K562 (cell line): ENCODE measurements around the gene MYOM1. TPM values are rescaled to one million over a fixed set of nuclear protein-coding genes. Genes with fewer than 3 reads are reported as not detected.

Experiments used
- MLX ChIP-seq, 2 experiments: fragments of 450-650 bp in 1 of 2; sonication (generic) in 1 of 2; formaldehyde crosslinking; conservative IDR thresholded peaks; 2 replicates each; pipeline versions ENCODE4 v1.4.0 to v1.8.1; 2020 to 2022; ENCODE audit warnings: mild to moderate bottlenecking in 1 of 2, missing genetic modification reagents in 1 of 2
- WHSC1 ChIP-seq: IDR thresholded peaks from one replicate; pipeline ENCODE4 v1.6.1; 2012; ENCODE audit warnings: low read length, control low read depth, inconsistent platforms
- ZBTB40 ChIP-seq, 2 experiments: fragments of 450-650 bp in 1 of 2; sonication (generic) in 1 of 2; formaldehyde crosslinking in 1 of 2; IDR thresholded peaks; 2 replicates each; pipeline versions ENCODE4 v1.7.1 to v1.9.0; 2016 to 2022; ENCODE audit warnings: inconsistent platforms in 1 of 2, mild to moderate bottlenecking in 1 of 2, missing genetic modification reagents in 1 of 2
- ZNF143 ChIP-seq: sonication (generic); formaldehyde crosslinking; IDR thresholded peaks from 2 replicates; pipeline ENCODE4 v1.9.0; 2022; ENCODE audit warnings: mild to moderate bottlenecking, missing genetic modification reagents
- polyA plus RNA-seq, 8 experiments: library from polyadenylated mRNA; depleted of rRNA in 4 of 8; stranded (reverse) in 5 of 8; unstranded in 3 of 8; fragments of >200 nt; fragmentation: Nextera tagmentation in 2 of 8; fragmentation: Illumina TruSeq in 1 of 8; extraction: Ambion mirVana in 2 of 8; extraction: Trizol in 1 of 8; gene quantifications; 2 replicates each; pipeline versions ENCODE4 v1.2.1 to v1.2.3, GENCODE V29; 2011 to 2014; ENCODE audit warnings: inconsistent platforms in 1 of 8, missing spikeins in 1 of 8
- total RNA-seq, 7 experiments: library from RNA; depleted of rRNA in 6 of 7; stranded (reverse); fragments of >200 nt in 6 of 7; fragmentation: Illumina TruSeq in 2 of 7; extraction: Trizol in 2 of 7; gene quantifications; 2 replicates each; pipeline versions ENCODE4 v1.2.1 to v1.2.3, GENCODE V29; 2011 to 2021; ENCODE audit warnings: low replicate concordance in 1 of 7
- TF ChIP-seq, protein P1 (sequence below): sonication (generic); formaldehyde crosslinking; IDR thresholded peaks from 2 replicates; pipeline ENCODE4 v1.8.1; 2023; ENCODE audit warnings: missing genetic modification reagents, mild to moderate bottlenecking, borderline replicate concordance

The MYOM1 gene
- total and polyA plus RNA-seq, 9 of the 15 experiments (the other 6 are each of a cell fraction or from before 2014, with no cell fraction given), result 0.01 to 0.62 (median 0.25) TPM

GRCh38 chr18:3261373-3262233, 41.8 kb upstream of the MYOM1 start, which contains the start of gene MYL12B (continued):
- peak; percentile 97 for TF ChIP-seq ZBTB40 (IDR thresholded peaks at IDR 0.05)
- no peak; the same call in 1 of the 2 replicates for TF ChIP-seq ZBTB40 (CRISPR knock-in tag; IDR thresholded peaks at IDR 0.05)
- TF ChIP-seq ZNF143 (CRISPR knock-in tag), result no peak; the same call in 1 of the 2 replicates
- TF ChIP-seq, protein P1, sequence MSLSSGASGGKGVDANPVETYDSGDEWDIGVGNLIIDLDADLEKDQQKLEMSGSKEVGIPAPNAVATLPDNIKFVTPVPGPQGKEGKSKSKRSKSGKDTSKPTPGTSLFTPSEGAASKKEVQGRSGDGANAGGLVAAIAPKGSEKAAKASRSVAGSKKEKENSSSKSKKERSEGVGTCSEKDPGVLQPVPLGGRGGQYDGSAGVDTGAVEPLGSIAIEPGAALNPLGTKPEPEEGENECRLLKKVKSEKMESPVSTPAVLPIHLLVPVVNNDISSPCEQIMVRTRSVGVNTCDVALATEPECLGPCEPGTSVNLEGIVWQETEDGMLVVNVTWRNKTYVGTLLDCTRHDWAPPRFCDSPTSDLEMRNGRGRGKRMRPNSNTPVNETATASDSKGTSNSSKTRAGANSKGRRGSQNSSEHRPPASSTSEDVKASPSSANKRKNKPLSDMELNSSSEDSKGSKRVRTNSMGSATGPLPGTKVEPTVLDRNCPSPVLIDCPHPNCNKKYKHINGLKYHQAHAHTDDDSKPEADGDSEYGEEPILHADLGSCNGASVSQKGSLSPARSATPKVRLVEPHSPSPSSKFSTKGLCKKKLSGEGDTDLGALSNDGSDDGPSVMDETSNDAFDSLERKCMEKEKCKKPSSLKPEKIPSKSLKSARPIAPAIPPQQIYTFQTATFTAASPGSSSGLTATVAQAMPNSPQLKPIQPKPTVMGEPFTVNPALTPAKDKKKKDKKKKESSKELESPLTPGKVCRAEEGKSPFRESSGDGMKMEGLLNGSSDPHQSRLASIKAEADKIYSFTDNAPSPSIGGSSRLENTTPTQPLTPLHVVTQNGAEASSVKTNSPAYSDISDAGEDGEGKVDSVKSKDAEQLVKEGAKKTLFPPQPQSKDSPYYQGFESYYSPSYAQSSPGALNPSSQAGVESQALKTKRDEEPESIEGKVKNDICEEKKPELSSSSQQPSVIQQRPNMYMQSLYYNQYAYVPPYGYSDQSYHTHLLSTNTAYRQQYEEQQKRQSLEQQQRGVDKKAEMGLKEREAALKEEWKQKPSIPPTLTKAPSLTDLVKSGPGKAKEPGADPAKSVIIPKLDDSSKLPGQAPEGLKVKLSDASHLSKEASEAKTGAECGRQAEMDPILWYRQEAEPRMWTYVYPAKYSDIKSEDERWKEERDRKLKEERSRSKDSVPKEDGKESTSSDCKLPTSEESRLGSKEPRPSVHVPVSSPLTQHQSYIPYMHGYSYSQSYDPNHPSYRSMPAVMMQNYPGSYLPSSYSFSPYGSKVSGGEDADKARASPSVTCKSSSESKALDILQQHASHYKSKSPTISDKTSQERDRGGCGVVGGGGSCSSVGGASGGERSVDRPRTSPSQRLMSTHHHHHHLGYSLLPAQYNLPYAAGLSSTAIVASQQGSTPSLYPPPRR (CRISPR knock-in tag), result no peak
- no peak for TF ChIP-seq MLX (CRISPR knock-in tag; conservative IDR thresholded peaks at IDR 0.05)
- no peak for TF ChIP-seq WHSC1
